HG03354 (cell line): ENCODE measurements around the gene DPEP1.
"Not testable (repeated sequence)": the region's sequence is repeated elsewhere in the genome, so short reads cannot be mapped to it uniquely, and the experiment has no call there.

Experiments used
- ATAC-seq: cut with Tn5 transposase; IDR thresholded peaks from one replicate; pipeline ENCODE4 v1.9.1; 2021; ENCODE audit warnings: mild to moderate bottlenecking; ENCODE audit not compliant: unreplicated experiment, poor library complexity, severe bottlenecking

DPEP1 gene

DNA sequence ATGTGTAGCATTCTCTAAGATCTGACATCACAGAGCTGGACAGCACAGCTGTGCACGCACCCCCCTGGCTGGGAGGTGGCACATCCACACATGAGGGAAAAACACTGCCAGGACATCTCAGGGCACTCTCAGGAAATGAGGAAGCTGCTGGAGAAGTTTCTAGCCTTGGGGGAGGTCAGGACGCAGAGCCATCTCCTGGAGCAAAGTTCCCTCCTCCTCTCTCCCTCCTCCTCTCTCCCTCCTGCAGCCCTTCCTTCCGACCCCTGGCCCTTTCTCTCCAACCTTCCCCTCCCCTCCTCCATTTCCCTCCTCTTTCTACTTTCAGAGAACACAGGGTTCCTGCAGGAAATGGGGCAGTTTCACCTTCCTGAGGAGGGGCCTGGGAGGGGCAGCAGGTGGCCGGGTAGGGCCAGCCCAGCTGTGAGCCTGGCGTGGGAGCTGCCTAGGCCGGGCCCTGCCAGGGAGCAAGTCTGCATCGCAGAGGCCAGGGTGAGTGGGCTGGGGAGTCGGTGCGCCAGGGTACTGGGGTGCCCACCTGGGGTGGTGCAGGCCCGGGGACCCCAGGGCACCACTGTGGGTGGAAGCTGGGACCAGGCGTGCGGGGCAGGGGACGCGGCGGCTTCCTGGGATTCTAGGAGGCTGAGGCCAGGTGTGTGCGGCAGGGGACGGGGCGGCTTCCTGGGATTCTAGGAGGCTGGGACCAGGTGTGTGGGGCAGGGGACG, at the start of gene DPEP1:
Gene DPEP1 (plus strand): TSS at position 412 of the 723 bp plus-strand sequence. CDS start 16,769 bp downstream, outside the sequence.
- no peak for ATAC-seq

DNA sequence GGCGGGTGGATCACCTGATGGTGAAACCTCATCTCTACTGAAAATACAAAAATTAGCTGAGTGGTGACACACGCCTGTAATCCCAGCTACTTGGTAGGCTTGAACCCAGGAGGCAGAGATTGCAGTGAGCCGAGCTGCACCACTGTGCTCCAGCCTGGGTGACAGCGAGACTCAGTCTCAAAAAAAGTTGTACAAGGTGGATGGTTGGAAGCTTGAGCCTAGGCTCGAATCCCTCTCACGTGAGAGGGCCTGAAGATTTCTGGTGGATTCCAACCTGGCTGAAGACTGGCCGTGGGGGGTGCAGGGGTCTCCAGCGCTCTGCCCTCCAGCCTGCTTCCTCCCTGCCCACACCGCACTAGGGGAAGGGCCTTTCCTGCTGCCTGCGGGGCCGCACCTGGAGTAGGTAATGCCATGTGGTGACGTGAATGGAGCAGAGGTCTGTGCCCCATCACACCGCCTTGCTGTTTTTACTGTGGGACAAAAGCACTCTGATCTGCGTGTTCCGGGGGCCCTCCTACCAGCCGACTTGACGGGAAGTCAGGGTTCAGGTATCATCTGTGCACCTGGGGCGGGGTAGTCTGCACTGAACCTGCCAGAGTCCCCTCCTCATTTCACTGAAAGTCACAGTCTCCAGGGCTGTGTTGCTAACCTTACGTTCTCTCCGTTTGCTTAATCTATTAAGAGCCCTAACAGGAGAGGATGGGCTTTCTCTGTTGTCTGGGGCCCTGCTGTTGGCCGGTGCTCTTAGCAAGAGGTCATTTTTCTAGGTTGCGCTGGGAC, 48.8 kb upstream of the DPEP1 start:
- no peak for ATAC-seq

DNA sequence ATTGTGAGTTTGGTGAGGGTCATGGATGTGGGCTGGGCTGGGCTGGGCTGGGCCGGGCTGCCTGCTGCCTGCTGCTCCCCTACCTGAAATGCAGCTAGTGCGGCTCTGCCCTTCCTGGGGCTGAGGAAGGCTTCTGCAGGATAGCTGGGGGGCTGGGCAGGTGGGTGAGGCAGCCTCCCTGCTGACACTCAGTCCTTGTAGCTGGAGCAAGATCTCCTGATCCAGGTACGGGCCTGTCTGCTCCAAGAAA, 48.3 kb upstream of the DPEP1 start:
- no peak for ATAC-seq

DNA sequence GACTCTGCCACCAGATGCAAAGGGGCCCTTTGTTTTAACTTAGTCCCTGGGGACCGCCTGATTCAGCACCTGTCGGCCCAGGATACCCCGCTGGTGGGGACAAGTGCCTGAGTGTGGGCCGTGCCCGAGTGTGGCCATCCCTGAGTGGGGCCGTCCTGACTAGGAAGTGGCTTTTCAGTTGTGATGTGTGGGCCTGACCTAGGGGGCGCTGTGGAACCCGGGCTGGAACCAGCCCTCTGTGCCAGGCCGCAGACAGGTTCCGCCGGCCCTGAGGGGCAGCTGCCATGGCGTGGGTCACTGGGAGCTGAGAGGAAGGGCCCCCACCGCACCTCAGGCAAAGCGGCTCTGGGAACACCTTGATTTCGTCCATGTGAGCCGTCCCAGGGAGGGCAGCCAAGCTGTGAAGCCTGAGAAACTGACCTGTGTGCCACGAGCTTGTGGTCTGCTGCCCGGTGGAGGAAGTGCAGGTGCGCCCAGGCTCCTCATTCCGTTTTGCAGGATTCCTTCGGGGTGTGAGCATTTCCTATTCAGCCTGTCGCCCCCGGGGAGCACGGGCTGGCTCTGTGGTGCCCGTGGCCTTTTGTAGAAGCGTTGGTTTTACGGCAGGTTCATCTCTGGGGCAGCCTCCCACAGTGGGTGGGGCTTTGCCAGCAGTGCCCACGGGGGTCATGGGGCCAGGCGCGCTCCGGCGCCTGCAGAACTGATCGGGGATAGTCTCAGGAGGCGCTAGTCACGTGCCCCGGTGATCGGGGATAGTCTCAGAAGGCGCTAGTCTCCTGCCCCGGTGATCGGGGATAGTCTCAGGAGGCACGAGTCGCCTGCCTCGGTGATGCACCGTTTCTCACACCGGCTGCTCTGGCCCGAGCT, 47.7 kb upstream of the DPEP1 start:
- ATAC-seq = no peak

DNA sequence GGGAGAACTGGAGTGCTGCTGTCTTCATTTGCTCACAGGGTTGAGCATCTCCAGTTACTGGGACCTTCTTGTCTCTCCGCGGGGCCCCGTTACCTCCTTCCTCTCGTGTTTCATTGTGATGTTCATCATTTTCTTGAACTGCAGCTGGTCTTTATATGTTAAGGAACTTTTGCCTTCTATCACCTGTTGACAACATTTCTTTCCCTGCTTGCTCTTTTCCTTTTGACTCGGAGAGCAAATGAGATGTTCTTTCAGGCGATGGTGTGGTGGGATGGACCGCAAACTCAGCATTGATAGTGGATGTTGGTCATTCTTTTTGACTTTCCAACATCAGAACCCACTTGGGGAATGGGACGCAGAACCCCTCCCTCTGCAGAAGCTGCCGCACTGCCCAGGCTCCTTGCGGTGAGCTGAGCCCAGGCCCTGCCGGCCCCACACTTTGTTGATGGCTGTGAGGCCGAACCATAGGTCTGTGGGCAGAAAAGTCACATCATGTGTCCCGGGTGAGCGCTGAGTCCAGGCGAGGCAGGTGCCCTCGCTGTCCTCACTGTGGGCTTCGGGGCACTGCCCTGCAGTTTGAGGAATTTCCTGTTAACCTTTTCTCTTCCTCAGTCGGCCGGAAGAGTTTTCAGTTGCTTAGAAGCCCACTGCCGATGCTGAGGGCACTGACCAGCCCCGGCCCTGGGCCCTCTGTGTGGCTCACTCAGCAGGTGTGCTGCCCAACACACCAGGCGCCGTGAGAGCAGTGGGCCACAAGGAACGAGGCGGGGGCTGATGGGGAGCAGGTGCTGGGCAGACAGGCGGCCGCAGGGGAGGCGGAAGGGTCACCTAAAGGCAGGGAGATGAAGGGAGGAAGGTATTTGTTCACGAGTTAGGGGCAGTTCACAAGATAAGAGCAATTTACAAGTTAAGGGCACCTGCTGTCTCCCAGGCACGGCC, 45.5 kb upstream of the DPEP1 start:
- ATAC-seq = no peak

- no peak for ATAC-seq
Observed at GRCh38 chr16:89569506-89570341, 43.7 kb upstream of the DPEP1 start.

- no peak for ATAC-seq
Observed at GRCh38 chr16:89570342-89570923, 43.0 kb upstream of the DPEP1 start.

- ATAC-seq = not testable (repeated sequence)
Observed at GRCh38 chr16:89570983-89571598, 42.4 kb upstream of the DPEP1 start.

DNA sequence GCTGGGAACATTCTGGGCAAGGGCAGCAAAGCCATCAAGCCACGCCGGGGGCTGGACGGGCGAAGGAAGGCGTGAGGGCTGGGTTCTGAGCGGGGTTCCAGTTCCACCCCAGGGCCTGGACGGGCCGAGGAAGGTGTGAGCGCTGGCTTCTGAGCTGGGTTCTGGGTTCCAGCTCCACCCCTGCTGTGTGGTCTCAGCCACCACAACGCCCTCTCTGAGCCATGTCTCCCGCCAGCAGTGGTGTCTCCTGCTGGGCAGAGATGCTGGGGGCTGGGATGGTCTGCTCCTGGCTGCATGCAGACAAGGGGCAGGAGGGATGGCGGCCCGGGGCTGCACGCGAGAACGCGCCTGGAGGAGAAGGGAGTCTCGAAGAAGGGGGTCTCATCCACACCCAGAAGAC, 41.8 kb upstream of the DPEP1 start:
- no peak for ATAC-seq

DNA sequence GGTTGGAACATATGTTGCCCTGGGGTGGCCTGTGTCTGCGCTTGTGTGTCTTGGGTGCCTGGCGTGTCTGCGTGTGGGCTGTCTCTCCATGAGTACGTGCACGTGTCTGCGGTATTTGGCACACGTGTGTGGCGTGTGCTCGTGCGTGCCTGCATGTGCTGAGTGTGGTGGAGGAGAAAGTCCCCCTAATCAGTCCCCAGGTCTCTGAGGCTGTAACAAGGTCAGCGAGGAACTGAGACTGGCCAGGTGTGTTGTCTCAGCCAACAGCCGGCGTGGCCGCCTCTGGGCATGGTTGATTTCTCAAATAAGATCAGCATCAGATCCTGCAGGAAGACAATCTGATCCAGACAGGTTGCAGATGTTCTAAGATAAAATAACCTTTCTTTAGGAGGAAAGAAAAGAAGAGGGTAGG, 41.4 kb upstream of the DPEP1 start:
- ATAC-seq = peak; percentile 45

DNA sequence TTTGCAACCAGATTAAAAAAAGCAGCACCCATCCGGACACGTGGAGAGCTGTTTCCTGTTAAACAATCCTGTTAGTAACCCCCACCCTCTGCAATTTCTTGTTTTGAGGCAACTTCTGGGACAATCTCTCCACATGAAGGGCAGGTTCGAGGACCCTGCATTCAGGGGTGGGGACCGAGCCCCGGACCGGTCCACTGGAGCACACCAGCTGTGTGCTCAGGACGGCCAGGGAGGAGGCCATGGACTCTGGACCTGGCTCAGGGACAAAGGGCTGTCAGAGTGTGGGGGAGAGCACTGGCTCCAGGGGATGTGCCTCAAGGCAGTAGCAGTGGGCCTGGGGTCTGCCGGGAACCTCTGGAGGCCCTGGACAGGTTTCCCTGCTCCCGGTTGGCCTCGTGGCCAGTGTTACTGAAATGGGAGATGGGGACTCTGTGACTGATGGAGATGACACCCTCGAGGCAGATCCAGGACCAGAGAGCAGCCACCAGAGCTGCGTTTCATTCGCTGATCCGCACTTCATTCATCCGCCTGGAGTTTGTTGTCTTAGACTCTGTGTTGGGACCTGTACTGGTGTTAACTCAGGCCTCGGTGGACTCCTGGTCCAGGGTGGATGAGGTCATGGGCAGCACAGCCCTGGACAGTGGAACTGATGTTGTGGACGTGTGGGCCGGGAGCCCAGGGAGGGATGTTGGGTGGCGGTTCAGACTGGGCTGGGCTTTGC, 40.8 kb upstream of the DPEP1 start:
- ATAC-seq = no peak

GRCh38 chr16:89573826-89574680, 39.4 kb upstream of the DPEP1 start:
- ATAC-seq = peak; percentile 8

DNA sequence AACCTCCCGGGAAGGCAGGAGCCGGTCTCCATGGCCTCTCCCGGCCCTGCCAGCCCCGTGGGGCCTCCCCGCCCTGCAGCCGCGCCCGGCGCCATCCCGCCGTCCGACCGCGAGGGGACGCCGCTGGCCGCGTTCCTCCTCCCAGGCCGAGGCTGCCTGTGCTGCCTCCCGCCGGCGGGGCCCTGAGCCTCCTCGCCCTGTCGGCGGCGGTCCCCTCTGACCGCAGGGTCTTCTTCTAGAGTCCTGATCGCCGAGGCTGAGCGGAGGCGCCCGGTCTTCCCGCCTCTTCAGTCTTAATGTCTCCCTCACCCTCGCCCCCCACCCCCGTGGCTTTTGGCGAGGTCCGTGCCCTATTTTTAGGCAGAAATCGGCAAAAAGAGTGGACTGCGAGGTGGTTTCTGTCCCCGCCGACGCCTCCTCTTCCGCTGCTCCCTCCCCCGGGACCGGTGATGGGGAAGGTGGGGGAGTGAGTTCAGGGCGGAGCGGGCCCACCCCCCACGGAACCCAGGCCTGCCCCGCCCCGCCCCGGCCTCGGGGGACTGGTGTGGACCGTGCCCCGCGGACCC, 38.7 kb upstream of the DPEP1 start:
- peak; percentile 46 for ATAC-seq

DNA sequence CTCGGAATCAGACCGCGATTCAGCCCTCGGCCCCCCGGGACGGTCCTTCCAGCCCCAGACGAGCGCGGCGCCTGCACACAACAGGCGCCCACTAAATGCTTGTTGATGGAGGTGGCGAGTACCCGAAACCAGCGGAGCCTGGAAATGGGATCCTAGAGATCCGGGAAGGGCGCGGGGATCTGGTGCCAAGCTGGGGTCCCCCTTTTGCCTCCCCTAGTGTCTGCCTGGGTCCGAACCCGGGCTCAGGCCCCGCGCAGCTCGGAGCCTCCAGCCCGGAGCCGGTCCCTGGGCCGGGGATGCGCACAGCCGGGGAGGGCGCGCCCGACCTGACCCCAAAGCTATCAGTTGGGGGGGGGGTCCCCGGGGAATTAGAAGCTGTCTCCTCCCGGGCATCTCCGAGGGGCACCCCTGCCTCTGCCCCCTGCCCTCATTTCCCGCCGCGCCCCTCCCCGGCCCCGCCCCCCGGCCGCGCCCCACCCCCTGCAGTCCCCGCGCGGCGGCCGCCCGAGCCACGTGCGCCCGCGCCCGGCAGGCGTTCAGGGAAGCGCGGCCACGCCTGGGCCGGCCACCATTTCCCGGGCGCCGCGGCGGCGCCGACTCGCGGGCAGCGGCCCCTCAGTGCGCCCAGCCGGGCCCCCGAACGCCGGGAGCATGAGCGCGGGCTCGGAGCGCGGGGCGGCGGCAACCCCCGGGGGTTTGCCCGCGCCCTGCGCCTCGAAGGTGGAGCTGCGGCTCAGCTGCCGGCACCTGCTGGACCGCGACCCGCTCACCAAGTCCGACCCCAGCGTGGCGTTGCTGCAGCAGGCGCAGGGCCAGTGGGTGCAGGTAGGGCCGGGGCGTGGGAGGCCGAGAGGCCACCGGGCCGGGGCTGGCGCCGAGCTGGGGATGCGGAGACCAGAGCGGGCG, 37.9 kb upstream of the DPEP1 start, which contains the start of gene CPNE7:
Gene CPNE7 (plus strand): TSS at position 512 of the 906 bp plus-strand sequence. CDS start 140 bp downstream, at position 652.
- peak; percentile 18 for ATAC-seq
